ENCODE results near the gene STAB2. TPM values are rescaled to one million over a fixed set of nuclear protein-coding genes. Genes with fewer than 3 reads are reported as not detected.

Gene STAB2
- total RNA-seq, 1 experiment from 2014 or later = not detected

GRCh38 chr12:103715494-103715893, 128.4 kb downstream of the STAB2 start:
- Histone ChIP-seq H3K4me3 (replicated peaks in 1 of 2; ENCODE audit: low read depth in 1 of 2, low read length in 2 of 2) (no peak overlapping the region), H2AFZ (ENCODE audit: low read depth, low read length, poor library complexity, severe bottlenecking) (no peak overlapping the region), H3K9ac (ENCODE audit: low read length) (no peak overlapping the region), H3K4me2 (ENCODE audit: low read length) (no peak overlapping the region), H3K36me3 (ENCODE audit: control insufficient read depth in 1 of 2, insufficient read depth in 2 of 2, low read length in 2 of 2) (no peaks in the 10 kb centered on the region), H3K27ac (ENCODE audit: low read depth, low read length) (no peak overlapping the region), H3K9me2 (ENCODE audit: insufficient read depth) (no peaks in the 10 kb centered on the region), H3K4me1 (ENCODE audit: control insufficient read depth in 1 of 2, insufficient read depth in 2 of 2, low read length in 2 of 2) (no peaks in the 10 kb centered on the region), H3K9me3 (ENCODE audit: control insufficient read depth in 1 of 2, insufficient read depth in 1 of 2, low read depth in 1 of 2, low read length in 2 of 2) (no peaks in the 10 kb centered on the region), H3K27me3 (ENCODE audit: insufficient read depth, low read length) (no peaks in the 10 kb centered on the region), H3K79me2 (ENCODE audit: insufficient read depth, low read length) (no peaks in the 10 kb centered on the region), H4K20me1 (ENCODE audit: insufficient read depth) (no peaks in the 10 kb centered on the region)
- no TSS peak for BruUV-seq (replicated peaks)
- intact Hi-C loops (cut with micrococcal nuclease) = no loop called here
- ATAC-seq = no peak
- ChIA-PET CTCF (no interaction called here), RAD21 (ENCODE audit: low non-redundant PET in 1 of 2, low total read pairs in 2 of 2, uncharacterized antibody in 2 of 2, unreplicated experiment in 2 of 2) (no interaction called here), POLR2A (no interaction called here)
- TF ChIP-seq ZFX (IDR thresholded peaks at IDR 0.05) (no peak), SIN3A (IDR thresholded peaks at IDR 0.05; ENCODE audit: low read depth) (no peak), ZBTB33 (IDR thresholded peaks at IDR 0.05; ENCODE audit: extremely low read depth, insufficient replicate concordance, low read length) (no peak), JUND (IDR thresholded peaks at IDR 0.05) (no peak), CBX3 (IDR thresholded peaks at IDR 0.05; ENCODE audit: low read depth) (no peak)
- no peak for DNase-seq (ENCODE audit: low read depth, low spot score)

- no peak for TF ChIP-seq EZH2 (IDR thresholded peaks at IDR 0.05)
- Histone ChIP-seq H3K4me3 (replicated peaks in 1 of 2; ENCODE audit: low read depth in 1 of 2, low read length in 2 of 2) (no peak overlapping the region), H3K9me2 (ENCODE audit: insufficient read depth) (no peaks in the 10 kb centered on the region), H3K4me1 (ENCODE audit: control insufficient read depth in 1 of 2, insufficient read depth in 2 of 2, low read length in 2 of 2) (no peaks in the 10 kb centered on the region), H3K9me3 (ENCODE audit: control insufficient read depth in 1 of 2, insufficient read depth in 1 of 2, low read depth in 1 of 2, low read length in 2 of 2) (no peaks in the 10 kb centered on the region), H3K36me3 (ENCODE audit: control insufficient read depth in 1 of 2, insufficient read depth in 2 of 2, low read length in 2 of 2) (no peaks in the 10 kb centered on the region), H3K4me2 (ENCODE audit: low read length) (no peak overlapping the region), H2AFZ (ENCODE audit: low read depth, low read length, poor library complexity, severe bottlenecking) (no peak overlapping the region), H3K27me3 (ENCODE audit: insufficient read depth, low read length) (no peaks in the 10 kb centered on the region), H4K20me1 (ENCODE audit: insufficient read depth) (no peaks in the 10 kb centered on the region), H3K27ac (ENCODE audit: low read depth, low read length) (no peak overlapping the region), H3K79me2 (ENCODE audit: insufficient read depth, low read length) (no peaks in the 10 kb centered on the region), H3K9ac (ENCODE audit: low read length) (no peak overlapping the region)
- POLR2A ChIA-PET = no interaction called here
- no TSS peak for BruUV-seq (replicated peaks)
- DNase-seq (ENCODE audit: low read depth, low spot score) (no peak), ATAC-seq (no peak)
- RAD21 ChIA-PET (ENCODE audit: low non-redundant PET in 1 of 2, low total read pairs in 2 of 2, uncharacterized antibody in 2 of 2, unreplicated experiment in 2 of 2) = no interaction called here
- intact Hi-C loops (cut with micrococcal nuclease) = no loop called here
- CTCF ChIA-PET = no interaction called here
These were observed 129.6 kb downstream of the STAB2 start for GRCh38 chr12:103716517-103717196.
